Measurements from ENCODE around the gene CCDC50. TPM values are rescaled to one million over a fixed set of nuclear protein-coding genes. Genes with fewer than 3 reads are reported as not detected.

Gene CCDC50
- total and polyA plus RNA-seq, 4 donors, result 23.4 to 119 (median 40.4) TPM

DNA sequence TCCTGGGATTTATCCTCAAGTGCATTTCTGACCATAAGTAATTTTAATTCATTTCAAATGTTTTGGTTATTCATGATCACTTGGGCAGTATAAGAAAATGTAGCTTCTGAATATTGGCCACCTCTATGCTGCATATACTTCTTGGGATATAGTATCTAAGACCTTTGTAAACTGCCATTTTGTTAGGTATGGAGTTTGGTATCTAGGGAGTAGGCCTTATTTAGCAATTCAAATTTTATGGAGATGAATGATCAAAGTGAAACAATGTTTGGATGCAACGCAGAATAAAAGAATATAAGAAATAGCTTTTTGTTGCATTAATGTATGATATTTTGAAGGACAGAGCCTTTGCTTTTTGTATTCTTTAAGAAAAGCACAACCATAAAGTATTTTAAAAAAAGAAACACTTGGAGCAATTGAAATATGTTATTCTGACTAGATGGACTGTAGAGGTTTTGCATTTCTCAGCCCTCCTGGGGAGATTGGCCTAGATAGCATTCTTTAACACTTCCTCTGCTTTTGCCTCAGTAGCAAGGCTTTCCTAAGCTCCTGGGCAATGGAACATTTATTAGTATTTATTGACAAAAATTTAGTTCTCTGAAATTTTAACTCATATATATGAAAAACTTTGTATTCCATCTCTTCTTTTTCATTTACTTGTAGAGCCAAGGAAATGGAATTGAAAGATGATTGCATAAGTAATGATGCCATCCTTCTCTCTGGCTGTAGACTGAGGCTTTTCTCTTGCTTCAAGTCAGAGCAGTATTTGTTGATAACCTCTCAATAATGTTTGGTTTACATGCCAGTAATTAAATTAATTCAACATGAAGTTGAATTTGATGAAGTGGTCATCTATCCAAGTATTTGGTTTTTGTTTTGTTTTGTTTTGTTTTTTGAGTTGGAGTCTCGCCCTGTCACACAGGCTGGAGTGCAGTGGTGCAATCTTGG, 62.9 kb downstream of the CCDC50 start:
- TF ChIP-seq, protein P1, sequence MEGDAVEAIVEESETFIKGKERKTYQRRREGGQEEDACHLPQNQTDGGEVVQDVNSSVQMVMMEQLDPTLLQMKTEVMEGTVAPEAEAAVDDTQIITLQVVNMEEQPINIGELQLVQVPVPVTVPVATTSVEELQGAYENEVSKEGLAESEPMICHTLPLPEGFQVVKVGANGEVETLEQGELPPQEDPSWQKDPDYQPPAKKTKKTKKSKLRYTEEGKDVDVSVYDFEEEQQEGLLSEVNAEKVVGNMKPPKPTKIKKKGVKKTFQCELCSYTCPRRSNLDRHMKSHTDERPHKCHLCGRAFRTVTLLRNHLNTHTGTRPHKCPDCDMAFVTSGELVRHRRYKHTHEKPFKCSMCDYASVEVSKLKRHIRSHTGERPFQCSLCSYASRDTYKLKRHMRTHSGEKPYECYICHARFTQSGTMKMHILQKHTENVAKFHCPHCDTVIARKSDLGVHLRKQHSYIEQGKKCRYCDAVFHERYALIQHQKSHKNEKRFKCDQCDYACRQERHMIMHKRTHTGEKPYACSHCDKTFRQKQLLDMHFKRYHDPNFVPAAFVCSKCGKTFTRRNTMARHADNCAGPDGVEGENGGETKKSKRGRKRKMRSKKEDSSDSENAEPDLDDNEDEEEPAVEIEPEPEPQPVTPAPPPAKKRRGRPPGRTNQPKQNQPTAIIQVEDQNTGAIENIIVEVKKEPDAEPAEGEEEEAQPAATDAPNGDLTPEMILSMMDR (IDR thresholded peaks at IDR 0.05; ENCODE audit: control extremely low read depth, extremely low read depth), result no peak
- H3K27me3 ChIP-seq (ENCODE audit: control insufficient read depth in 3 of 3, insufficient read depth in 3 of 3, low read length in 2 of 3), result no peaks in the 10 kb centered on the region
- peaks cover 0 to 11% (median 3%) of the 10 kb centered on the region in 5 donors for H3K4me1 ChIP-seq (ENCODE audit: control insufficient read depth in 5 of 5, insufficient read depth in 5 of 5, low read length in 5 of 5)
- 92% methylated on average over 2 of the region's 2 CpGs for WGBS, 2 donors
- no peak for DNase-seq
- ATAC-seq (ENCODE audit: insufficient read depth, low FRiP score), result no peak
- H3K9me3 ChIP-seq (ENCODE audit: control insufficient read depth in 4 of 4, insufficient read depth in 3 of 4, low read length in 3 of 4), result no peaks in the 10 kb centered on the region
- H3K9ac ChIP-seq (ENCODE audit: insufficient read depth in 1 of 2, low read length in 2 of 2), result no peak overlapping the region
- H3K36me3 ChIP-seq (ENCODE audit: control insufficient read depth in 4 of 4, insufficient read depth in 4 of 4, low read length in 4 of 4), result peaks cover 1 to 7% (median 5%) of the 10 kb centered on the region in 4 donors
- no peak overlapping the region for H3K27ac ChIP-seq (ENCODE audit: low read depth in 1 of 2, low read length in 1 of 2)
- no peak overlapping the region for H3K4me3 ChIP-seq

DNA sequence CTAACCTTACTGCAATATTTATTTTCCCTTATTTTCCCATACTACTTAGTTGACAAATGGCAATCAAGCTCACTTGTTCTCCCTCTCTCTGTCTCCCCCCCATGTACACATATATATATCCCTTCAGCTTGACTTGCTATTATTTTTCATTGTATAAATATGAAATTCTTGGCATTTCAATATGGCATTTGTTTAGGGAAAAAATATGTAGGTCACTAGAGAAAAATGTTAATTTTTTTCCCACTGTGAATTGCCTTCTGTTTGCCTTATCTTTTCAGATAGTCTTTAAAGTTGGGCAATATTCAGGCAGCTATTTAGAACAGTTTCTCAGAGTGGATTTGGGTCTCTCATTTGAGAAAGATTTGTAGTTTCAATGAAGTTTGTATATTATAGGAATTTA, 64.0 kb downstream of the CCDC50 start:
- peak in 1 of 3 donors; percentile 43 for DNase-seq
- Histone ChIP-seq H3K4me3 (no peak overlapping the region), H3K9me3 (ENCODE audit: control insufficient read depth in 4 of 4, insufficient read depth in 3 of 4, low read length in 3 of 4) (no peaks in the 10 kb centered on the region), H3K4me1 (ENCODE audit: control insufficient read depth in 5 of 5, insufficient read depth in 5 of 5, low read length in 5 of 5) (peaks cover 0 to 9% (median 3%) of the 10 kb centered on the region in 5 donors), H3K27ac (ENCODE audit: low read depth in 1 of 2, low read length in 1 of 2) (no peak overlapping the region), H3K36me3 (ENCODE audit: control insufficient read depth in 4 of 4, insufficient read depth in 4 of 4, low read length in 4 of 4) (peaks cover 3 to 10% (median 6%) of the 10 kb centered on the region in 4 donors), H3K27me3 (ENCODE audit: control insufficient read depth in 3 of 3, insufficient read depth in 3 of 3, low read length in 2 of 3) (no peaks in the 10 kb centered on the region), H3K9ac (ENCODE audit: insufficient read depth in 1 of 2, low read length in 2 of 2) (no peak overlapping the region)
- no peak for ATAC-seq (ENCODE audit: insufficient read depth, low FRiP score)
- TF ChIP-seq, protein P1 (IDR thresholded peaks at IDR 0.05; ENCODE audit: control extremely low read depth, extremely low read depth), result no peak

DNA sequence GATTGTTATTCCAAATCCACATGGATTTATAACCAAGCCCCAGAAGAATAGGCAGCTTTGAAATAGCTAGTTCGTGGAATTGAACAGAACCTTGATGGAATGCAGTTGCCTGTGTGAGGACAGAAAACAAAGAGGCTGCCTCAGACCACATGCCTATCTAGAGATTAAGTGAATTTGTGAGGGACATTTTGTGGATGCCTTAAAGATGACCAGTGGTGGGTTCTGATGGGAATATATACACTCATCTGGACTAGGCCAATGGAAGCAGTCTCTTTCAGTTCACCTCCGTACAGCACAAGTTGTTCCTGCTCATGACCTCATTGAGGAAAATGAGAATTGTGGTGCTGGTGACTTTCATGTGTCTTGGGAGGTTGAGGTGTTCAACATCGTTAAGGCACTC, 68.6 kb downstream of the CCDC50 start:
- H3K9ac ChIP-seq (ENCODE audit: insufficient read depth in 1 of 2, low read length in 2 of 2), result no peak overlapping the region
- no peaks in the 10 kb centered on the region for H3K27me3 ChIP-seq (ENCODE audit: control insufficient read depth in 3 of 3, insufficient read depth in 3 of 3, low read length in 2 of 3)
- TF ChIP-seq, protein P1 (IDR thresholded peaks at IDR 0.05; ENCODE audit: control extremely low read depth, extremely low read depth), result no peak
- peaks cover 0 to 15% (median 2%) of the 10 kb centered on the region in 4 donors for H3K36me3 ChIP-seq (ENCODE audit: control insufficient read depth in 4 of 4, insufficient read depth in 4 of 4, low read length in 4 of 4)
- H3K27ac ChIP-seq (ENCODE audit: low read depth in 1 of 2, low read length in 1 of 2), result no peak overlapping the region
- H3K4me1 ChIP-seq (ENCODE audit: control insufficient read depth in 5 of 5, insufficient read depth in 5 of 5, low read length in 5 of 5), result peaks cover 0 to 9% (median 0%) of the 10 kb centered on the region in 5 donors
- H3K9me3 ChIP-seq (ENCODE audit: control insufficient read depth in 4 of 4, insufficient read depth in 3 of 4, low read length in 3 of 4), result no peaks in the 10 kb centered on the region
- DNase-seq (no peak), ATAC-seq (ENCODE audit: insufficient read depth, low FRiP score) (no peak)
- 90 to 94% methylated on average over 3 of the region's 3 CpGs for WGBS, 2 donors
- no peak overlapping the region for H3K4me3 ChIP-seq

Data from lung (tissue), 12 donors.